ENCODE data around the gene TNFRSF8. TPM values are rescaled to one million over a fixed set of nuclear protein-coding genes. Genes with fewer than 3 reads are reported as not detected.

TNFRSF8 gene
- total and polyA plus RNA-seq, 10 donors, result 1.3 to 7.6 (median 2.0) TPM

DNA sequence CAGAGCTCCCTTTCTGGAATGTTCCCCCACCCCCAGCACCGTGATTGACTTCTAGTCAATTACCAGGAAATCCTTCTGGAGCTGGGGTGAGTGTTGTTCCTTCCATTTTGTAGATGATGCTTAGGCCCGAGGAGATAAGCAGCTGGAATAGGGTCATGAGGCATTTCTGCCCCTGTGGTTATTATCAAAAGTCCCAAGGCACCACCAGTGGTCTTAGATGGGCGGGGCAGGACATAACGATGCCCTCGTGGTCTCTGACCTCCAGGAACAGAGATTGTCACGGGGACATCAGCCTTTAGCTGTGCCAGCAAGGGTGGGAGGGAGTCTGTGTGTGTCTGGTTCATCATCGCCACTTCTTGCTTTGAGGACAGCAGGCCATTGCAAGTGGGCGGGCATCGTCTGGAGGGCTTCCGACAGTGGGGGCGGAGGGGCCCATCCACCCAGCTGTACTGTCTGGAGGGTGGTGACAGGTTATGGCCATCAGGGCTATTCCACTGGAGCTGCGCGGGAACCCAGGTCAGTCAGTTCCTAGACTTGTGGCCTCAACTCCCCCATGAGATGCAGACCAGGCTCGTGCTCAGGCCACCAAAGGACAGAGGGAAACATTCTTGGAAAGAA is 22.6 kb downstream of the TNFRSF8 start:
- TF ChIP-seq POLR2A (IDR thresholded peaks at IDR 0.05), result no peak
- H3K27ac ChIP-seq, result no peak overlapping the region
- peaks cover 14 to 33% (median 24%) of the 10 kb centered on the region in 6 donors for H3K4me1 ChIP-seq
- intact Hi-C loops (cut with DNase I; ENCODE audit: low total_unique reads), result no loop called here
- H3K27me3 ChIP-seq (replicated peaks in 1 of 7), result no peaks in the 10 kb centered on the region
- H3K36me3 ChIP-seq, result no peaks in the 10 kb centered on the region
- H3K4me3 ChIP-seq, result no peak overlapping the region
- peak; percentile 51 for DNase-seq
- 70 to 84% (median 78%) methylated on average over 11 to 14 of the region's 14 CpGs for WGBS, 5 donors
- peaks cover 0 to 26% (median 18%) of the 10 kb centered on the region in 8 donors for H3K9me3 ChIP-seq

GRCh38 chr1:12087797-12088314 is 24.8 kb downstream of the TNFRSF8 start:
- TF ChIP-seq POLR2A (IDR thresholded peaks at IDR 0.05) (no peak), CTCF (IDR thresholded peaks at IDR 0.05 in 8 of 11, conservative IDR thresholded peaks at IDR 0.05 in 3 of 11) (no peak), POLR2AphosphoS5 (IDR thresholded peaks at IDR 0.05) (no peak)
- peaks cover 14 to 25% (median 23%) of the 10 kb centered on the region in 6 donors for H3K4me1 ChIP-seq
- H3K27me3 ChIP-seq (replicated peaks in 1 of 7), result no peaks in the 10 kb centered on the region
- no peak for DNase-seq
- intact Hi-C loops (cut with DNase I; ENCODE audit: low total_unique reads), result no loop called here
- 17 to 26% (median 24%) methylated on average over 9 of the region's 9 CpGs for WGBS, 5 donors
- H3K4me3 ChIP-seq, result peak overlapping the region in 1 of 8 donors; percentile 18
- H3K27ac ChIP-seq, result peak overlapping the region in 7 of 8 donors; percentile 15 to 83 (median 51)
- peaks cover 0 to 14% (median 6%) of the 10 kb centered on the region in 8 donors for H3K9me3 ChIP-seq
- H3K36me3 ChIP-seq, result no peaks in the 10 kb centered on the region

GRCh38 chr1:12088607-12089006 is 25.5 kb downstream of the TNFRSF8 start:
- Histone ChIP-seq H3K36me3 (no peaks in the 10 kb centered on the region), H3K27ac (peak overlapping the region in 7 of 8 donors; percentile 15 to 83 (median 51)), H3K4me3 (peak overlapping the region in 1 of 8 donors; percentile 18), H3K4me1 (peaks cover 14 to 25% (median 23%) of the 10 kb centered on the region in 6 donors), H3K9me3 (peaks cover 0 to 6% (median 0%) of the 10 kb centered on the region in 8 donors), H3K27me3 (replicated peaks in 1 of 7) (no peaks in the 10 kb centered on the region)
- 11 to 37% (median 19%) methylated on average over 5 to 6 of the region's 6 CpGs for WGBS, 5 donors
- TF ChIP-seq CTCF (IDR thresholded peaks at IDR 0.05 in 8 of 11, conservative IDR thresholded peaks at IDR 0.05 in 3 of 11) (no peak), POLR2AphosphoS5 (IDR thresholded peaks at IDR 0.05) (peak in 2 of 3 donors; percentile 12 to 30)
- intact Hi-C loops (cut with DNase I; ENCODE audit: low total_unique reads), result no loop called here
- DNase-seq, result peak; percentile 89

- no peak overlapping the region for H3K27ac ChIP-seq
- no peaks in the 10 kb centered on the region for H3K27me3 ChIP-seq (replicated peaks in 1 of 7)
- 89 to 95% (median 91%) methylated on average over 3 of the region's 3 CpGs for WGBS, 5 donors
- H3K36me3 ChIP-seq, result no peaks in the 10 kb centered on the region
- H3K4me1 ChIP-seq, result peaks cover 14 to 25% (median 23%) of the 10 kb centered on the region in 6 donors
- H3K9me3 ChIP-seq, result peaks cover 0 to 5% (median 0%) of the 10 kb centered on the region in 8 donors
- no peak for DNase-seq
- intact Hi-C loops (cut with DNase I; ENCODE audit: low total_unique reads), result no loop called here
- H3K4me3 ChIP-seq, result no peak overlapping the region
- TF ChIP-seq POLR2AphosphoS5 (IDR thresholded peaks at IDR 0.05) (no peak), POLR2A (IDR thresholded peaks at IDR 0.05) (no peak), CTCF (IDR thresholded peaks at IDR 0.05 in 8 of 11, conservative IDR thresholded peaks at IDR 0.05 in 3 of 11) (no peak)
These were observed 27.2 kb downstream of the TNFRSF8 start for GRCh38 chr1:12090326-12090725.

Data from spleen (tissue), 11 donors.